Lung (tissue), 12 donors: ENCODE measurements around the gene KERA. TPM values are rescaled to one million over a fixed set of nuclear protein-coding genes. Genes with fewer than 3 reads are reported as not detected.

Source experiments
- ATAC-seq: fragments of 200-7000 bp; cut with Tn5 transposase; one replicate; pipeline ENCODE4 v1.9.1; 2020; ENCODE audit warnings: moderate number of reproducible peaks; ENCODE audit not compliant: insufficient read depth, low FRiP score
- DNase-seq, 3 donors: peaks; one replicate each; pipeline ENCODE4 v3.0.0-alpha.2; 2013 to 2017
- H3K27ac ChIP-seq, 2 donors: one replicate each; pipeline ENCODE4 v1.5.1; 2013; ENCODE audit warnings: mild to moderate bottlenecking in 2 of 2, moderate library complexity in 2 of 2, control low read depth in 1 of 2, inconsistent platforms in 1 of 2, low read depth in 1 of 2, low read length in 1 of 2
- H3K27me3 ChIP-seq, 3 donors: one replicate each; pipeline ENCODE4 v1.5.1; 2013; ENCODE audit warnings: low read length in 2 of 3; ENCODE audit not compliant: control insufficient read depth in 3 of 3, insufficient read depth in 3 of 3
- H3K36me3 ChIP-seq, 4 donors: one replicate each; pipeline ENCODE4 v1.5.1; 2013; ENCODE audit warnings: low read length in 4 of 4, mild to moderate bottlenecking in 1 of 4, moderate library complexity in 1 of 4; ENCODE audit not compliant: control insufficient read depth in 4 of 4, insufficient read depth in 4 of 4
- H3K4me1 ChIP-seq, 5 donors: one replicate each; pipeline ENCODE4 v1.5.1; 2013; ENCODE audit warnings: low read length in 5 of 5, mild to moderate bottlenecking in 2 of 5, moderate library complexity in 1 of 5; ENCODE audit not compliant: control insufficient read depth in 5 of 5, insufficient read depth in 5 of 5
- H3K4me3 ChIP-seq: one replicate; pipeline ENCODE4 v1.5.1; 2013; ENCODE audit warnings: mild to moderate bottlenecking, control low read depth, moderate library complexity
- H3K9ac ChIP-seq, 2 donors: one replicate each; pipeline ENCODE4 v1.5.1; 2013; ENCODE audit warnings: low read length in 2 of 2, control low read depth in 1 of 2; ENCODE audit not compliant: insufficient read depth in 1 of 2
- H3K9me3 ChIP-seq, 4 donors: one replicate each; pipeline ENCODE4 v1.5.1; 2013; ENCODE audit warnings: low read length in 3 of 4, mild to moderate bottlenecking in 1 of 4, moderate library complexity in 1 of 4; ENCODE audit not compliant: control insufficient read depth in 4 of 4, insufficient read depth in 3 of 4
- CTCF ChIP-seq: IDR thresholded peaks from 2 replicates; pipeline ENCODE4 v1.5.1; 2012; ENCODE audit warnings: mild to moderate bottlenecking; ENCODE audit errors: control extremely low read depth, extremely low read depth
- WGBS, 2 donors: extraction: QIAGEN DNeasy Blood & Tissue Kit; methylation state at CpG; one replicate each; pipeline ENCODE4 v1.1.7; 2013; 5-methylcytosine and 5-hydroxymethylcytosine counted together
- polyA plus RNA-seq, 2 donors: library from polyadenylated mRNA; stranded (reverse); fragments of 200-250 nt; gene quantifications; one replicate each; pipeline ENCODE4 v1.2.1, GENCODE V29; 2013
- total RNA-seq, 2 donors: library from RNA; depleted of rRNA in 1 of 2; stranded (reverse); fragments of >200 nt in 1 of 2; gene quantifications; one replicate each; pipeline ENCODE4 v1.2.1, GENCODE V29; 2014 to 2021
- donor health status: control.
- donor health status: control.
- donor health status: Bipolar disorder and iron deficiency.
- donor health status: healthy.
- donor health status: DM: yes; HTN: yes; CAD: no.

The KERA gene
- total and polyA plus RNA-seq, 4 donors: 0.26 TPM; not detected in 3

GRCh38 chr12:91078501-91078900 is 20.7 kb upstream of the KERA start:
- 52 to 67% methylated on average over 1 of the region's 1 CpG for WGBS, 2 donors
- ATAC-seq: no peak
- Histone ChIP-seq H3K9me3 (no peaks in the 10 kb centered on the region), H3K9ac (no peak overlapping the region), H3K27me3 (no peaks in the 10 kb centered on the region), H3K4me3 (no peak overlapping the region), H3K36me3 (no peaks in the 10 kb centered on the region), H3K4me1 (peaks cover 0 to 18% (median 7%) of the 10 kb centered on the region in 5 donors), H3K27ac (no peak overlapping the region)
- no peak for DNase-seq
- TF ChIP-seq CTCF: no peak

GRCh38 chr12:91077228-91077954 is 19.6 kb upstream of the KERA start:
- DNase-seq (no peak), ATAC-seq (no peak)
- no peaks in the 10 kb centered on the region for H3K27me3 ChIP-seq
- no peaks in the 10 kb centered on the region for H3K36me3 ChIP-seq
- no peaks in the 10 kb centered on the region for H3K9me3 ChIP-seq
- H3K27ac ChIP-seq: no peak overlapping the region
- H3K9ac ChIP-seq: no peak overlapping the region
- no peak overlapping the region for H3K4me3 ChIP-seq
- peaks cover 0 to 29% (median 7%) of the 10 kb centered on the region in 5 donors for H3K4me1 ChIP-seq
- no peak for TF ChIP-seq CTCF
- 82 to 83% methylated on average over 5 of the region's 5 CpGs for WGBS, 2 donors

- H3K4me1 ChIP-seq: peaks cover 0 to 29% (median 7%) of the 10 kb centered on the region in 5 donors
- no peak for DNase-seq
- WGBS, 2 donors: 54 to 81% methylated on average over 1 of the region's 1 CpG
- TF ChIP-seq CTCF: no peak
- peak overlapping the region in 1 of 2 donors; percentile 26 for H3K9ac ChIP-seq
- no peak for ATAC-seq
- H3K36me3 ChIP-seq: no peaks in the 10 kb centered on the region
- H3K27ac ChIP-seq: no peak overlapping the region
- no peaks in the 10 kb centered on the region for H3K27me3 ChIP-seq
- H3K9me3 ChIP-seq: no peaks in the 10 kb centered on the region
- no peak overlapping the region for H3K4me3 ChIP-seq
These were observed 17.0 kb upstream of the KERA start for GRCh38 chr12:91074851-91075250.
